HEK293T (cell line): ENCODE data around the gene USP24.

Experiments used
- CTCF ChIA-PET: fragments of 350-600 bp; formaldehyde crosslinking; extraction: SDS; loops from one replicate; lab custom pipeline; 2021; ENCODE audit warnings: antibody characterized with exemption, inconsistent platforms; lab: Yijun Ruan, JAX
- POLR2A ChIA-PET: fragments of 350-600 bp; formaldehyde crosslinking; extraction: SDS; loops from one replicate; lab custom pipeline; 2020; ENCODE audit warnings: antibody characterized with exemption, inconsistent platforms; lab: Yijun Ruan, JAX
- DNase-seq: peaks from one replicate; pipeline ENCODE4 v3.0.0; 2012; ENCODE audit warnings: mixed read lengths; ENCODE audit errors: extremely low spot score
- ARNT ChIP-seq: fragments of 450-650 bp; IDR thresholded peaks from 2 replicates; pipeline ENCODE4 v1.6.1; 2017; ENCODE audit warnings: mild to moderate bottlenecking
- BHLHE40 ChIP-seq: fragments of 450-650 bp; IDR thresholded peaks from 2 replicates; pipeline ENCODE4 v1.6.1; 2016; ENCODE audit warnings: mild to moderate bottlenecking, moderate library complexity, borderline replicate concordance
- CTBP1 ChIP-seq: fragments of 450-650 bp; IDR thresholded peaks from 2 replicates; pipeline ENCODE4 v1.6.1; 2016; ENCODE audit warnings: borderline replicate concordance
- ELF4 ChIP-seq: fragments of 450-650 bp; IDR thresholded peaks from 2 replicates; pipeline ENCODE4 v1.6.1; 2017; ENCODE audit warnings: antibody characterized with exemption
- FOXA1 ChIP-seq: fragments of 450-650 bp; IDR thresholded peaks from 2 replicates; pipeline ENCODE4 v1.6.1; 2016; ENCODE audit warnings: mild to moderate bottlenecking
- FOXK2 ChIP-seq: fragments of 450-650 bp; IDR thresholded peaks from 2 replicates; pipeline ENCODE4 v1.6.1; 2016; ENCODE audit warnings: mild to moderate bottlenecking
- FOXM1 ChIP-seq: fragments of 450-650 bp; IDR thresholded peaks from 2 replicates; pipeline ENCODE4 v1.6.1; 2017; ENCODE audit warnings: mild to moderate bottlenecking, borderline replicate concordance
- HDGF ChIP-seq: fragments of 450-650 bp; IDR thresholded peaks from 2 replicates; pipeline ENCODE4 v1.6.1; 2017; ENCODE audit warnings: antibody characterized with exemption, borderline replicate concordance
- L3MBTL2 ChIP-seq: fragments of 450-650 bp; conservative IDR thresholded peaks from 2 replicates; pipeline ENCODE4 v1.6.1; 2016; ENCODE audit warnings: mild to moderate bottlenecking
- LEF1 ChIP-seq: fragments of 450-650 bp; IDR thresholded peaks from 2 replicates; pipeline ENCODE4 v1.6.1; 2017; ENCODE audit warnings: mild to moderate bottlenecking, borderline replicate concordance
- NFRKB ChIP-seq: fragments of 450-650 bp; IDR thresholded peaks from 2 replicates; pipeline ENCODE4 v1.6.1; 2016; ENCODE audit warnings: mild to moderate bottlenecking, moderate library complexity
- PKNOX1 ChIP-seq: fragments of 450-650 bp; IDR thresholded peaks from 2 replicates; pipeline ENCODE4 v1.6.1; 2016
- SP1 ChIP-seq: fragments of 450-650 bp; IDR thresholded peaks from 2 replicates; pipeline ENCODE4 v1.6.1; 2017
- SUZ12 ChIP-seq: fragments of 450-650 bp; IDR thresholded peaks from 2 replicates; pipeline ENCODE4 v1.6.1; 2016; ENCODE audit warnings: mild to moderate bottlenecking
- TARDBP ChIP-seq: fragments of 450-650 bp; IDR thresholded peaks from 2 replicates; pipeline ENCODE4 v1.6.1; 2016
- ZNF384 ChIP-seq: fragments of 450-650 bp; IDR thresholded peaks from 2 replicates; pipeline ENCODE4 v1.6.1; 2016

The USP24 gene

GRCh38 chr1:55197099-55197498, 18.1 kb downstream of the USP24 start:
- ChIA-PET CTCF (no interaction called here), POLR2A (no interaction called here)
- DNase-seq: no peak
- TF ChIP-seq NFRKB (no peak), ZNF384 (no peak), BHLHE40 (no peak), SUZ12 (no peak), FOXA1 (no peak), L3MBTL2 (no peak), TARDBP (no peak), ELF4 (no peak), PKNOX1 (no peak), FOXM1 (no peak), CTBP1 (no peak), HDGF (no peak), FOXK2 (no peak)

GRCh38 chr1:55196433-55197035, 18.6 kb downstream of the USP24 start:
- DNase-seq: no peak
- TF ChIP-seq LEF1: no peak
- TF ChIP-seq SP1: no peak
- TF ChIP-seq SUZ12: no peak
- no peak for TF ChIP-seq NFRKB
- TF ChIP-seq ZNF384: no peak
- no peak for TF ChIP-seq PKNOX1
- no peak for TF ChIP-seq TARDBP
- TF ChIP-seq FOXK2: no peak
- TF ChIP-seq FOXM1: no peak
- no peak for TF ChIP-seq CTBP1
- no peak for TF ChIP-seq BHLHE40
- TF ChIP-seq ARNT: no peak
- no peak for TF ChIP-seq ELF4
- no peak for TF ChIP-seq L3MBTL2
- TF ChIP-seq FOXA1: no peak
- no peak for TF ChIP-seq HDGF
- CTCF ChIA-PET: no interaction called here
- POLR2A ChIA-PET: no interaction called here

GRCh38 chr1:55195521-55196233, 19.5 kb downstream of the USP24 start:
- ChIA-PET CTCF (interaction anchor here (1.2 kb wide), 1 partner anchor 14 kb away, joined by 4 read pairs; no protein-coding TSS in a partner anchor), POLR2A (no interaction called here)
- TF ChIP-seq ZNF384 (no peak), ELF4 (no peak), TARDBP (no peak), LEF1 (no peak), CTBP1 (no peak), PKNOX1 (no peak), ARNT (no peak), HDGF (no peak), SUZ12 (no peak), BHLHE40 (no peak), SP1 (no peak), NFRKB (no peak)
- DNase-seq: no peak

GRCh38 chr1:55194851-55195250, 20.3 kb downstream of the USP24 start:
- ChIA-PET CTCF (interaction anchor here (0.7 to 1.2 kb wide), 2 partner anchors 15 to 135 kb away, joined by 4 read pairs; no protein-coding TSS in a partner anchor), POLR2A (no interaction called here)
- TF ChIP-seq ARNT (no peak), BHLHE40 (no peak), SP1 (no peak), ZNF384 (no peak)

GRCh38 chr1:55192093-55192492, 23.1 kb downstream of the USP24 start:
- POLR2A ChIA-PET: interaction anchor here (1.4 kb wide), 1 partner anchor 22 kb away, joined by 4 read pairs; no protein-coding TSS in a partner anchor
- no peak for DNase-seq
- TF ChIP-seq ZNF384: no peak
- TF ChIP-seq HDGF: no peak
- no peak for TF ChIP-seq TARDBP
- no peak for TF ChIP-seq FOXA1
- TF ChIP-seq SUZ12: no peak
- TF ChIP-seq FOXM1: no peak
- no peak for TF ChIP-seq SP1
- no peak for TF ChIP-seq NFRKB
- TF ChIP-seq FOXK2: no peak
- TF ChIP-seq L3MBTL2: no peak
- no peak for TF ChIP-seq PKNOX1
- CTCF ChIA-PET: no interaction called here

More at GRCh38 chr1:55194851-55195250, 20.3 kb downstream of the USP24 start:
- DNase-seq: no peak
